Neural cell (in vitro differentiated cells): ENCODE data around the gene SHTN1. TPM values are rescaled to one million over a fixed set of nuclear protein-coding genes. Genes with fewer than 3 reads are reported as not detected.

Experiments
- H2AFZ ChIP-seq: fragments of 200-600, 300-800 bp; sonication (generic), shearing (Covaris generic); 2 replicates; pipeline ENCODE4 v1.6.0; 2014; ENCODE audit warnings: low read depth, mild to moderate bottlenecking, antibody characterized with exemption, low read length, moderate library complexity
- H3F3A ChIP-seq: fragments of 200-600 bp; shearing (Covaris generic); 2 replicates; pipeline ENCODE4 v1.6.1; 2016; ENCODE audit warnings: mild to moderate bottlenecking, moderate library complexity, mixed read lengths, antibody characterized with exemption, low read length; ENCODE audit not compliant: insufficient read depth, poor library complexity, severe bottlenecking
- H3K27ac ChIP-seq: fragments of 200-600, 300-800 bp; sonication (generic), shearing (Covaris generic); 2 replicates; pipeline ENCODE4 v1.5.1; 2014; ENCODE audit warnings: mild to moderate bottlenecking, low read length, moderate library complexity
- H3K27me3 ChIP-seq: fragments of 300-800, 200-600 bp; sonication (generic), shearing (Covaris generic); 2 replicates; pipeline ENCODE4 v1.6.0; 2014; ENCODE audit warnings: mild to moderate bottlenecking, low read depth, low read length, moderate library complexity; ENCODE audit not compliant: insufficient read depth
- H3K36me3 ChIP-seq: fragments of 300-800, 200-600 bp; sonication (generic), shearing (Covaris generic); 2 replicates; pipeline ENCODE4 v1.5.1; 2014; ENCODE audit warnings: mild to moderate bottlenecking, antibody characterized with exemption, low read length, moderate library complexity; ENCODE audit not compliant: insufficient read depth
- H3K4me2 ChIP-seq: fragments of 300-800, 200-600 bp; sonication (generic), shearing (Covaris generic); 2 replicates; pipeline ENCODE4 v1.6.0; 2014; ENCODE audit warnings: mild to moderate bottlenecking, low read length
- H3K4me3 ChIP-seq: fragments of 300-800, 200-600 bp; sonication (generic), shearing (Covaris generic); 2 replicates; pipeline ENCODE4 v1.5.1; 2014; ENCODE audit warnings: mild to moderate bottlenecking, low read length, moderate library complexity
- H3K79me2 ChIP-seq: fragments of 200-600 bp; shearing (Covaris generic); replicated peaks from 2 replicates; pipeline ENCODE4 v1.6.0; 2014; ENCODE audit warnings: mild to moderate bottlenecking, low read length, moderate library complexity; ENCODE audit not compliant: insufficient read depth
- H3K9ac ChIP-seq: fragments of 300-800, 200-600 bp; sonication (generic), shearing (Covaris generic); 2 replicates; pipeline ENCODE4 v1.6.1; 2016; ENCODE audit warnings: mild to moderate bottlenecking, low read length, mixed read lengths
- H3K9me2 ChIP-seq: fragments of 200-600 bp; shearing (Covaris generic); 2 replicates; pipeline ENCODE4 v1.6.1; 2016; ENCODE audit warnings: mild to moderate bottlenecking, low read length, mixed read lengths; ENCODE audit not compliant: insufficient read depth
- H3K9me3 ChIP-seq: fragments of 200-600, 300-800 bp; sonication (generic), shearing (Covaris generic); 2 replicates; pipeline ENCODE4 v1.6.1; 2016; ENCODE audit warnings: mild to moderate bottlenecking, mixed run types, low read length, moderate library complexity, mixed read lengths
- H4K20me1 ChIP-seq: fragments of 200-600 bp; shearing (Covaris generic); 2 replicates; pipeline ENCODE4 v1.6.1; 2016; ENCODE audit warnings: mild to moderate bottlenecking, mixed run types; ENCODE audit not compliant: insufficient read depth
- EP300 ChIP-seq: fragments of 450-650 bp; conservative IDR thresholded peaks from 2 replicates; pipeline ENCODE4 v1.6.1; 2014; ENCODE audit warnings: antibody characterized with exemption, mild to moderate bottlenecking, moderate library complexity; ENCODE audit not compliant: poor library complexity, severe bottlenecking
- EZH2 ChIP-seq: fragments of 200-600, 300-800 bp; shearing (Covaris generic), sonication (generic); IDR thresholded peaks from 2 replicates; pipeline ENCODE4 v1.6.1; 2014; ENCODE audit warnings: antibody characterized with exemption, low read length, borderline replicate concordance, mild to moderate bottlenecking; ENCODE audit not compliant: insufficient read depth, poor library complexity, severe bottlenecking
- MXI1 ChIP-seq: fragments of 450-650 bp; conservative IDR thresholded peaks from 2 replicates; pipeline ENCODE4 v1.6.1; 2014; ENCODE audit warnings: antibody characterized with exemption, mild to moderate bottlenecking; ENCODE audit not compliant: poor library complexity, severe bottlenecking
- POLR2AphosphoS5 ChIP-seq: IDR thresholded peaks from 2 replicates; pipeline ENCODE4 v1.6.1; 2012
- RAD21 ChIP-seq: fragments of 450-650 bp; conservative IDR thresholded peaks from 2 replicates; pipeline ENCODE4 v1.6.1; 2014; ENCODE audit warnings: antibody characterized with exemption, mild to moderate bottlenecking, moderate library complexity
- SMC3 ChIP-seq: fragments of 450-650 bp; conservative IDR thresholded peaks from 2 replicates; pipeline ENCODE4 v1.6.1; 2014; ENCODE audit warnings: antibody characterized with exemption, mild to moderate bottlenecking, moderate library complexity; ENCODE audit not compliant: poor library complexity
- TAF1 ChIP-seq: IDR thresholded peaks from 2 replicates; pipeline ENCODE4 v1.6.1; 2012; ENCODE audit warnings: low read depth
- polyA plus RNA-seq: library from polyadenylated mRNA; depleted of rRNA; stranded (reverse); fragments of >200 nt; gene quantifications from 2 replicates; pipeline ENCODE4 v1.2.3, GENCODE V29; 2014
- TF ChIP-seq, protein P1 (sequence below): fragments of 450-650 bp; IDR thresholded peaks from 2 replicates; pipeline ENCODE4 v1.5.1; 2014; ENCODE audit warnings: antibody characterized with exemption, mild to moderate bottlenecking, moderate library complexity; ENCODE audit not compliant: poor library complexity, severe bottlenecking
- TF ChIP-seq, protein P2 (sequence below): IDR thresholded peaks from 2 replicates; pipeline ENCODE4 v1.6.1; 2012; ENCODE audit warnings: borderline replicate concordance

Gene SHTN1
- polyA plus RNA-seq, 1 donor from 2014 or later, result 55.8 TPM

DNA sequence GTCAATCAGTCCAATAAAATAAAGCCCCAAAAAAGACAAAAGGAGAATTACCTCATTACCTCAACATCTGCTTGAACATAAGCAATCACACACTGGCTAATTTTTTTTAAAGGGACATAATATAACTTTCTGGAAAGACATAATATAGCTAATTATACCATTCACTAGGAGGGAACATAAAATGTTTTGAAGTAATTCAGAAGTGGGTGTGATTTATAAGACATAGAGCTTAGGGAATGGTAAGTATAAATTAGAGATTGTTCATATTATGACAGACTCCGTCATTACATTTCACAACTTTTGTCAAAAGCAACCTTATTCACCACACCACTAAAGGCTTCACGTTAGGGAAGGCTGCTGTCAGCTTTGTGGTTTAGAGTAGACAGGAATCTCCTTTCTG, 3.8 kb downstream of the SHTN1 start:
- no peaks in the 10 kb centered on the region for H4K20me1 ChIP-seq
- no peaks in the 10 kb centered on the region for H3K27me3 ChIP-seq
- peaks cover 4% of the 10 kb centered on the region for H3K79me2 ChIP-seq
- H3K4me2 ChIP-seq, result no peak overlapping the region
- H3K4me3 ChIP-seq, result no peak overlapping the region
- H3F3A ChIP-seq, result no peaks in the 10 kb centered on the region
- H3K9me2 ChIP-seq, result no peaks in the 10 kb centered on the region
- H3K36me3 ChIP-seq, result no peaks in the 10 kb centered on the region
- TF ChIP-seq EZH2 (no peak), SMC3 (no peak), RAD21 (no peak), MXI1 (no peak), TAF1 (no peak), POLR2AphosphoS5 (no peak), EP300 (no peak)
- TF ChIP-seq, protein P1, sequence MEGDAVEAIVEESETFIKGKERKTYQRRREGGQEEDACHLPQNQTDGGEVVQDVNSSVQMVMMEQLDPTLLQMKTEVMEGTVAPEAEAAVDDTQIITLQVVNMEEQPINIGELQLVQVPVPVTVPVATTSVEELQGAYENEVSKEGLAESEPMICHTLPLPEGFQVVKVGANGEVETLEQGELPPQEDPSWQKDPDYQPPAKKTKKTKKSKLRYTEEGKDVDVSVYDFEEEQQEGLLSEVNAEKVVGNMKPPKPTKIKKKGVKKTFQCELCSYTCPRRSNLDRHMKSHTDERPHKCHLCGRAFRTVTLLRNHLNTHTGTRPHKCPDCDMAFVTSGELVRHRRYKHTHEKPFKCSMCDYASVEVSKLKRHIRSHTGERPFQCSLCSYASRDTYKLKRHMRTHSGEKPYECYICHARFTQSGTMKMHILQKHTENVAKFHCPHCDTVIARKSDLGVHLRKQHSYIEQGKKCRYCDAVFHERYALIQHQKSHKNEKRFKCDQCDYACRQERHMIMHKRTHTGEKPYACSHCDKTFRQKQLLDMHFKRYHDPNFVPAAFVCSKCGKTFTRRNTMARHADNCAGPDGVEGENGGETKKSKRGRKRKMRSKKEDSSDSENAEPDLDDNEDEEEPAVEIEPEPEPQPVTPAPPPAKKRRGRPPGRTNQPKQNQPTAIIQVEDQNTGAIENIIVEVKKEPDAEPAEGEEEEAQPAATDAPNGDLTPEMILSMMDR, result no peak
- TF ChIP-seq, protein P2, sequence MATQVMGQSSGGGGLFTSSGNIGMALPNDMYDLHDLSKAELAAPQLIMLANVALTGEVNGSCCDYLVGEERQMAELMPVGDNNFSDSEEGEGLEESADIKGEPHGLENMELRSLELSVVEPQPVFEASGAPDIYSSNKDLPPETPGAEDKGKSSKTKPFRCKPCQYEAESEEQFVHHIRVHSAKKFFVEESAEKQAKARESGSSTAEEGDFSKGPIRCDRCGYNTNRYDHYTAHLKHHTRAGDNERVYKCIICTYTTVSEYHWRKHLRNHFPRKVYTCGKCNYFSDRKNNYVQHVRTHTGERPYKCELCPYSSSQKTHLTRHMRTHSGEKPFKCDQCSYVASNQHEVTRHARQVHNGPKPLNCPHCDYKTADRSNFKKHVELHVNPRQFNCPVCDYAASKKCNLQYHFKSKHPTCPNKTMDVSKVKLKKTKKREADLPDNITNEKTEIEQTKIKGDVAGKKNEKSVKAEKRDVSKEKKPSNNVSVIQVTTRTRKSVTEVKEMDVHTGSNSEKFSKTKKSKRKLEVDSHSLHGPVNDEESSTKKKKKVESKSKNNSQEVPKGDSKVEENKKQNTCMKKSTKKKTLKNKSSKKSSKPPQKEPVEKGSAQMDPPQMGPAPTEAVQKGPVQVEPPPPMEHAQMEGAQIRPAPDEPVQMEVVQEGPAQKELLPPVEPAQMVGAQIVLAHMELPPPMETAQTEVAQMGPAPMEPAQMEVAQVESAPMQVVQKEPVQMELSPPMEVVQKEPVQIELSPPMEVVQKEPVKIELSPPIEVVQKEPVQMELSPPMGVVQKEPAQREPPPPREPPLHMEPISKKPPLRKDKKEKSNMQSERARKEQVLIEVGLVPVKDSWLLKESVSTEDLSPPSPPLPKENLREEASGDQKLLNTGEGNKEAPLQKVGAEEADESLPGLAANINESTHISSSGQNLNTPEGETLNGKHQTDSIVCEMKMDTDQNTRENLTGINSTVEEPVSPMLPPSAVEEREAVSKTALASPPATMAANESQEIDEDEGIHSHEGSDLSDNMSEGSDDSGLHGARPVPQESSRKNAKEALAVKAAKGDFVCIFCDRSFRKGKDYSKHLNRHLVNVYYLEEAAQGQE, result no peak
- no peaks in the 10 kb centered on the region for H3K9me3 ChIP-seq
- no peak overlapping the region for H3K27ac ChIP-seq
- no peak overlapping the region for H3K9ac ChIP-seq
- no peak overlapping the region for H2AFZ ChIP-seq

DNA sequence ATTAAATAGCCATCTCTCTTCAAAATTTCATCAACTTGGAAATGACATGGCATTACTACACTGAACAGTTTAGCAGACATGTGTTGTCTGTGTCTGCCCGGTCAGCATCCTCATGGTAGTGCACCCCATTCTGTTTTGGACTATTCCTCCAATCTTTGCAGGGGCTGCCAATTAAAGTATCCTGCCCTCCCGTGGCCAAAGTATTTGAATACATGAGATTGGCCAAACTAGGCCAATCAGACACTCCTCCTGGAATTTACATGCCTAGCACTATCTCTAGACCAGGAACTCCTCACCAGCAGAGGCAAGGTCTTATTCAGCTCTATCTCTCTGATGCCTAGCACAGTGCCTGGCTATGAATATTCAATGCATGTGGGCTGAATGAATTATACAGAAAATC, 4.4 kb downstream of the SHTN1 start:
- Histone ChIP-seq H4K20me1 (no peaks in the 10 kb centered on the region), H2AFZ (no peak overlapping the region), H3K79me2 (peaks cover 4% of the 10 kb centered on the region), H3K9me2 (no peaks in the 10 kb centered on the region), H3F3A (no peaks in the 10 kb centered on the region), H3K9ac (no peak overlapping the region), H3K36me3 (no peaks in the 10 kb centered on the region), H3K27ac (no peak overlapping the region), H3K4me2 (no peak overlapping the region), H3K27me3 (no peaks in the 10 kb centered on the region), H3K4me3 (no peak overlapping the region), H3K9me3 (no peaks in the 10 kb centered on the region)
- TF ChIP-seq, protein P2, result no peak
- TF ChIP-seq TAF1 (no peak), RAD21 (no peak), EZH2 (no peak), SMC3 (no peak), EP300 (no peak), POLR2AphosphoS5 (no peak), MXI1 (no peak)
- TF ChIP-seq, protein P1, result no peak
